Fibroblast of lung (primary cell): Measurements from ENCODE around the gene FPR2. TPM values are rescaled to one million over a fixed set of nuclear protein-coding genes. Genes with fewer than 3 reads are reported as not detected.
A peak's percentile ranks its signal among the peaks of the same experiment; 100 is the strongest.

ENCODE experiments used
- DNase-seq, 2 donors: peaks; one replicate each; pipeline versions ENCODE4 v3.0.0 to v3.0.0-alpha.2; 2010; ENCODE audit warnings: low read depth in 2 of 2
- H2AFZ ChIP-seq: 2 replicates; pipeline ENCODE4 v1.5.1; 2012; ENCODE audit warnings: low read length, control low read depth, inconsistent platforms
- H3K27ac ChIP-seq: 2 replicates; pipeline ENCODE4 v1.5.1; 2011; ENCODE audit warnings: low read length, control low read depth; ENCODE audit not compliant: insufficient read depth
- H3K27me3 ChIP-seq: 2 replicates; pipeline ENCODE4 v1.5.1; 2011; ENCODE audit warnings: mild to moderate bottlenecking, low read length; ENCODE audit not compliant: control insufficient read depth, insufficient read depth
- H3K36me3 ChIP-seq: 2 replicates; pipeline ENCODE4 v1.5.1; 2011; ENCODE audit warnings: low read length; ENCODE audit not compliant: control insufficient read depth, insufficient read depth
- H3K4me1 ChIP-seq: 2 replicates; pipeline ENCODE4 v1.5.1; 2011; ENCODE audit warnings: low read length; ENCODE audit not compliant: control insufficient read depth, insufficient read depth; ENCODE audit errors: extremely low read depth
- H3K4me2 ChIP-seq: 2 replicates; pipeline ENCODE4 v1.5.1; 2011; ENCODE audit warnings: low read length, control low read depth; ENCODE audit not compliant: insufficient read depth; ENCODE audit errors: extremely low read depth
- H3K4me3 ChIP-seq, 4 experiments: fragments of 200-600 bp in 1 of 4; sonication (generic) in 1 of 4; replicated peaks in 1 of 4; 2 replicates each; pipeline ENCODE4 v1.5.1; 2011 to 2016; ENCODE audit warnings: low read length in 4 of 4, low read depth in 3 of 4, mild to moderate bottlenecking in 3 of 4, control low read depth in 2 of 4, inconsistent platforms in 1 of 4, mixed read lengths in 1 of 4; ENCODE audit not compliant: insufficient read depth in 1 of 4; ENCODE audit errors: control extremely low read depth in 1 of 4
- H3K79me2 ChIP-seq: 2 replicates; pipeline ENCODE4 v1.5.1; 2012; ENCODE audit warnings: mild to moderate bottlenecking, low read length, inconsistent platforms; ENCODE audit not compliant: control insufficient read depth, insufficient read depth
- H3K9ac ChIP-seq: 2 replicates; pipeline ENCODE4 v1.5.1; 2011; ENCODE audit warnings: mild to moderate bottlenecking, low read length, control low read depth; ENCODE audit not compliant: insufficient read depth
- H3K9me3 ChIP-seq: 2 replicates; pipeline ENCODE4 v1.5.1; 2012; ENCODE audit warnings: low read depth, low read length; ENCODE audit not compliant: control insufficient read depth, insufficient read depth
- H4K20me1 ChIP-seq: 2 replicates; pipeline ENCODE4 v1.5.1; 2011; ENCODE audit warnings: low read length; ENCODE audit not compliant: control insufficient read depth, insufficient read depth; ENCODE audit errors: extremely low read depth
- CTCF ChIP-seq, 2 donors: IDR thresholded peaks in 1 of 2; conservative IDR thresholded peaks in 1 of 2; 1 replicate in 1 of 2; 2 replicates in 1 of 2; pipeline ENCODE4 v1.5.1; 2011 to 2012; ENCODE audit warnings: low read length in 2 of 2, control low read depth in 1 of 2, inconsistent platforms in 1 of 2, low read depth in 1 of 2, mild to moderate bottlenecking in 1 of 2
- EZH2 ChIP-seq: IDR thresholded peaks from 2 replicates; pipeline ENCODE4 v1.5.1; 2012; ENCODE audit warnings: low read length, control low read depth, mild to moderate bottlenecking; ENCODE audit errors: missing control alignments
- polyA plus RNA-seq, 2 donors: library from polyadenylated mRNA; depleted of rRNA in 1 of 2; stranded (reverse) in 1 of 2; unstranded in 1 of 2; fragments of >200 nt; gene quantifications; 2 replicates each; pipeline ENCODE4 v1.2.1, GENCODE V29; 2011 to 2012; ENCODE audit warnings: missing spikeins in 1 of 2
- total RNA-seq: library from RNA; depleted of rRNA; stranded (reverse); fragments of >200 nt; gene quantifications from 2 replicates; pipeline ENCODE4 v1.2.1, GENCODE V29; 2014

Gene FPR2
- total and polyA plus RNA-seq, 2 donors (not counting 1 experiment from before 2014, with no cell fraction given), result 0.12 TPM; not detected in 1

- Histone ChIP-seq H3K9ac (no peak overlapping the region), H3K79me2 (no peaks in the 10 kb centered on the region), H3K4me2 (no peak overlapping the region), H3K4me3 (no peak overlapping the region), H2AFZ (no peak overlapping the region), H3K36me3 (no peaks in the 10 kb centered on the region), H3K27me3 (no peaks in the 10 kb centered on the region), H3K9me3 (no peaks in the 10 kb centered on the region), H3K4me1 (peaks cover 5% of the 10 kb centered on the region), H3K27ac (peak overlapping the region; percentile 65), H4K20me1 (no peaks in the 10 kb centered on the region)
- TF ChIP-seq EZH2, result no peak
- DNase-seq, result peak; percentile 68 to 85
Measured at GRCh38 chr19:51800473-51801244, 39.7 kb downstream of the FPR2 start.

- Histone ChIP-seq H3K9ac (no peak overlapping the region), H3K79me2 (no peaks in the 10 kb centered on the region), H4K20me1 (no peaks in the 10 kb centered on the region), H3K4me3 (no peak overlapping the region), H3K4me2 (no peak overlapping the region), H3K36me3 (no peaks in the 10 kb centered on the region), H3K4me1 (peaks cover 5% of the 10 kb centered on the region), H3K27me3 (no peaks in the 10 kb centered on the region), H3K9me3 (no peaks in the 10 kb centered on the region), H2AFZ (no peak overlapping the region), H3K27ac (no peak overlapping the region)
- no peak for DNase-seq
- TF ChIP-seq CTCF (conservative IDR thresholded peaks at IDR 0.05 in 1 of 2, IDR thresholded peaks at IDR 0.05 in 1 of 2; ENCODE audit: low read depth in 1 of 2, low read length in 2 of 2) (no peak), EZH2 (no peak)
Measured at GRCh38 chr19:51802775-51803174, 41.8 kb downstream of the FPR2 start.

GRCh38 chr19:51803519-51803918 lies 42.5 kb downstream of the FPR2 start:
- Histone ChIP-seq H2AFZ (no peak overlapping the region), H3K36me3 (no peaks in the 10 kb centered on the region), H4K20me1 (no peaks in the 10 kb centered on the region), H3K9me3 (no peaks in the 10 kb centered on the region), H3K27ac (no peak overlapping the region), H3K9ac (no peak overlapping the region), H3K79me2 (no peaks in the 10 kb centered on the region), H3K4me3 (no peak overlapping the region), H3K27me3 (no peaks in the 10 kb centered on the region), H3K4me2 (no peak overlapping the region), H3K4me1 (peaks cover 5% of the 10 kb centered on the region)
- TF ChIP-seq CTCF (conservative IDR thresholded peaks at IDR 0.05 in 1 of 2, IDR thresholded peaks at IDR 0.05 in 1 of 2; ENCODE audit: low read depth in 1 of 2, low read length in 2 of 2), result no peak
- TF ChIP-seq EZH2, result no peak
- DNase-seq, result no peak
